Stimulated activated CD8-positive, alpha-beta memory T cell treated with anti-CD3 and anti-CD28 coated beads, Interleukin-15, amount 100 ng/mL, for 48 hours (primary cell): ENCODE measurements around the gene USP14.
A peak's percentile ranks its signal among the peaks of the same experiment; 100 is the strongest.
"Not testable (repeated sequence)": the region's sequence is repeated elsewhere in the genome, so short reads cannot be mapped to it uniquely, and the experiment has no call there.

Experiments used
- DNase-seq, 2 donors: peaks; one replicate each; pipeline ENCODE4 v3.0.0-alpha.2; 2020; ENCODE audit warnings: low read depth in 2 of 2

Gene USP14

GRCh38 chr18:158128-159036 is at the start of gene USP14:
Gene USP14, plus strand, starts transcription at chr18:158557. Its CDS starts 142 bp downstream, at chr18:158699.
- DNase-seq: peak; percentile 95 to 98

GRCh38 chr18:108665-109063 is 49.7 kb upstream of the USP14 start:
- not testable (repeated sequence) for DNase-seq

GRCh38 chr18:109130-109921 is 49.0 kb upstream of the USP14 start:
- peak in 1 of 2 donors; percentile 20 for DNase-seq

GRCh38 chr18:109922-110261 is 48.5 kb upstream of the USP14 start:
- not testable (repeated sequence) for DNase-seq

GRCh38 chr18:110351-111201 is 47.8 kb upstream of the USP14 start:
- DNase-seq: peak in 1 of 2 donors; percentile 36

GRCh38 chr18:111306-112014 is 46.9 kb upstream of the USP14 start:
- DNase-seq: peak; percentile 67

GRCh38 chr18:112015-112733 is 46.2 kb upstream of the USP14 start:
- DNase-seq: not testable (repeated sequence)

GRCh38 chr18:120539-121260 is 37.7 kb upstream of the USP14 start:
- DNase-seq: not testable (repeated sequence)

GRCh38 chr18:135045-135444 is 23.3 kb upstream of the USP14 start:
- DNase-seq: no peak

GRCh38 chr18:136433-136832 is 21.9 kb upstream of the USP14 start:
- peak in 1 of 2 donors; percentile 10 for DNase-seq

- no peak for DNase-seq
These were observed 21.0 kb upstream of the USP14 start for GRCh38 chr18:137327-137726.

GRCh38 chr18:140670-141266 is 17.6 kb upstream of the USP14 start:
- no peak for DNase-seq

- DNase-seq: not testable (repeated sequence)
These were observed 15.6 kb upstream of the USP14 start for GRCh38 chr18:142624-143296.

- DNase-seq: no peak
These were observed 9.5 kb upstream of the USP14 start for GRCh38 chr18:148841-149240.

GRCh38 chr18:154151-154550 is 4.2 kb upstream of the USP14 start:
- DNase-seq: no peak

- no peak for DNase-seq
These were observed 2.7 kb upstream of the USP14 start for GRCh38 chr18:155688-156087.

- no peak for DNase-seq
These were observed 1.7 kb upstream of the USP14 start for GRCh38 chr18:156514-157230.

- no peak for DNase-seq
These were observed 788 bp downstream of the USP14 start for GRCh38 chr18:159037-159652.
